Glomerular endothelial cell (primary cell): ENCODE measurements around the gene STK40. TPM values are rescaled to one million over a fixed set of nuclear protein-coding genes. Genes with fewer than 3 reads are reported as not detected.

Source experiments
- total RNA-seq: library from RNA; depleted of rRNA; stranded (reverse); fragments of >200 nt; gene quantifications from 2 replicates; pipeline ENCODE4 v1.2.3, GENCODE V29; 2015

STK40 gene
- total RNA-seq, 1 donor from 2014 or later, result 35.2 TPM

Other genes starting within 250 kb of the STK40 start
- 94.9 and 117 TPM in 2 replicates for gene TRAPPC3, start 236.4 kb downstream of the STK40 start, total RNA-seq
- gene MAP7D1, start 229.8 kb downstream of the STK40 start, total RNA-seq, result 234 and 282 TPM in 2 replicates
- gene THRAP3, start 161.5 kb downstream of the STK40 start, total RNA-seq, result 84.9 and 105 TPM in 2 replicates
- gene SH3D21, start 79.6 kb downstream of the STK40 start, total RNA-seq, result 2.4 and 4.0 TPM in 2 replicates
- 132 and 162 TPM in 2 replicates for gene EVA1B, start 62.3 kb downstream of the STK40 start, total RNA-seq
- 29.1 and 29.8 TPM in 2 replicates for gene LSM10, start 12.0 kb upstream of the STK40 start, total RNA-seq
- 2.9 and 5.8 TPM in 2 replicates for gene OSCP1, start 64.5 kb upstream of the STK40 start, total RNA-seq
- 59.2 and 82.6 TPM in 2 replicates for gene MRPS15, start 78.5 kb upstream of the STK40 start, total RNA-seq
- not detected in 2 replicates for gene CSF3R, start 97.0 kb upstream of the STK40 start, total RNA-seq